CD14-positive monocyte (primary cell): ENCODE data around the gene CTDP1. TPM values are rescaled to one million over a fixed set of nuclear protein-coding genes. Genes with fewer than 3 reads are reported as not detected.

ENCODE experiments used
- DNase-seq, 3 donors: peaks; one replicate each; pipeline ENCODE4 v3.0.0-alpha.2; 2011 to 2022
- H2AFZ ChIP-seq: 2 replicates; pipeline ENCODE4 v1.6.0; 2012; ENCODE audit warnings: mild to moderate bottlenecking, low read depth, low read length, inconsistent platforms; ENCODE audit not compliant: insufficient read depth, poor library complexity, severe bottlenecking
- H3K27ac ChIP-seq, 2 donors: 1 replicate in 1 of 2; 2 replicates in 1 of 2; pipeline ENCODE4 v1.5.1; 2012 to 2013; ENCODE audit warnings: low read length in 2 of 2, control low read depth in 1 of 2, inconsistent platforms in 1 of 2, low read depth in 1 of 2, mild to moderate bottlenecking in 1 of 2
- H3K27me3 ChIP-seq, 2 donors: one replicate each; pipeline versions ENCODE4 v1.6.0 to v1.6.1; 2011 to 2013; ENCODE audit warnings: low read length in 2 of 2; ENCODE audit not compliant: control insufficient read depth in 2 of 2, insufficient read depth in 2 of 2
- H3K36me3 ChIP-seq, 2 donors: replicated peaks in 1 of 2; 1 replicate in 1 of 2; 2 replicates in 1 of 2; pipeline versions ENCODE4 v1.5.1 to v1.6.1; 2012 to 2013; ENCODE audit warnings: low read length in 2 of 2, control low read depth in 1 of 2, inconsistent platforms in 1 of 2, mild to moderate bottlenecking in 1 of 2; ENCODE audit not compliant: insufficient read depth in 2 of 2, control insufficient read depth in 1 of 2
- H3K4me1 ChIP-seq, 2 donors: 1 replicate in 1 of 2; 2 replicates in 1 of 2; pipeline versions ENCODE4 v1.5.1 to v1.6.1; 2012 to 2013; ENCODE audit warnings: low read length in 2 of 2, control low read depth in 1 of 2, inconsistent platforms in 1 of 2, mild to moderate bottlenecking in 1 of 2, moderate library complexity in 1 of 2; ENCODE audit not compliant: insufficient read depth in 2 of 2, control insufficient read depth in 1 of 2
- H3K4me2 ChIP-seq: replicated peaks from 2 replicates; pipeline ENCODE3; 2012; ENCODE audit warnings: low read length, moderate library complexity, mild to moderate bottlenecking; ENCODE audit not compliant: poor library complexity, severe bottlenecking; ENCODE audit errors: extremely low read depth
- H3K4me3 ChIP-seq, 3 experiments: fragments of 200-600 bp in 1 of 3; sonication (generic) in 1 of 3; replicated peaks in 1 of 3; 1 replicate in 2 of 3; 2 replicates in 1 of 3; pipeline ENCODE4 v1.5.1; 2011 to 2013; ENCODE audit warnings: low read length in 3 of 3, mild to moderate bottlenecking in 3 of 3, control low read depth in 2 of 3, low read depth in 2 of 3, inconsistent platforms in 1 of 3, moderate library complexity in 1 of 3
- H3K79me2 ChIP-seq: 2 replicates; pipeline ENCODE4 v1.6.0; 2012; ENCODE audit warnings: mild to moderate bottlenecking, control low read depth, inconsistent platforms, low read length, moderate library complexity; ENCODE audit not compliant: insufficient read depth
- H3K9ac ChIP-seq: 2 replicates; pipeline ENCODE4 v1.6.0; 2017; ENCODE audit warnings: low read length, mild to moderate bottlenecking; ENCODE audit not compliant: insufficient read depth, poor library complexity, severe bottlenecking
- H3K9me3 ChIP-seq, 2 donors: replicated peaks in 1 of 2; 1 replicate in 1 of 2; 2 replicates in 1 of 2; pipeline versions ENCODE4 v1.5.1 to v1.6.1; 2012 to 2013; ENCODE audit warnings: low read length in 2 of 2, control low read depth in 1 of 2; ENCODE audit not compliant: control insufficient read depth in 1 of 2, insufficient read depth in 1 of 2
- H4K20me1 ChIP-seq: 2 replicates; pipeline ENCODE4 v1.6.0; 2012; ENCODE audit warnings: mild to moderate bottlenecking, low read length, control low read depth, moderate library complexity; ENCODE audit not compliant: insufficient read depth
- H3K27ac Mint-ChIP-seq, 7 donors: one replicate each; pipeline ENCODE4 v1.8.0; 2020; ENCODE audit warnings: mild to moderate bottlenecking in 7 of 7, mixed read lengths in 7 of 7, moderate library complexity in 6 of 7, inconsistent platforms in 2 of 7
- H3K27me3 Mint-ChIP-seq, 3 donors: one replicate each; pipeline ENCODE4 v1.8.0; 2021 to 2022; ENCODE audit warnings: low read depth in 3 of 3, mild to moderate bottlenecking in 3 of 3, mixed read lengths in 3 of 3, moderate library complexity in 3 of 3, inconsistent platforms in 1 of 3
- H3K36me3 Mint-ChIP-seq, 2 donors: one replicate each; pipeline ENCODE4 v1.8.0; 2020; ENCODE audit warnings: mixed read lengths in 2 of 2, inconsistent platforms in 1 of 2, mild to moderate bottlenecking in 1 of 2
- H3K4me1 Mint-ChIP-seq: one replicate; pipeline ENCODE4 v1.8.0; 2020; ENCODE audit warnings: mild to moderate bottlenecking, mixed read lengths
- H3K4me3 Mint-ChIP-seq, 2 donors: one replicate each; pipeline ENCODE4 v1.8.0; 2020; ENCODE audit warnings: mild to moderate bottlenecking in 2 of 2, mixed read lengths in 2 of 2, moderate library complexity in 1 of 2
- H3K9me3 Mint-ChIP-seq, 7 donors: one replicate each; pipeline ENCODE4 v1.8.0; 2020 to 2022; ENCODE audit warnings: mixed read lengths in 7 of 7, mild to moderate bottlenecking in 6 of 7, moderate library complexity in 6 of 7, inconsistent platforms in 2 of 7
- CTCF ChIP-seq: fragments of 200-600 bp; IDR thresholded peaks from one replicate; pipeline ENCODE4 v1.8.0; 2022; ENCODE audit warnings: antibody characterized with exemption, mild to moderate bottlenecking
- WGBS: methylation state at CpG from one replicate; pipeline ENCODE4 v1.1.5; 2013; ENCODE audit warnings: missing lambda C conversion rate; ENCODE audit not compliant: insufficient coverage; 5-methylcytosine and 5-hydroxymethylcytosine counted together
- intact Hi-C, 2 donors: fragments of 100-400 bp; cut with micrococcal nuclease; formaldehyde crosslinking; loops; one replicate each; pipeline versions ENCODE4 v1.15.0 to v1.15.1; 2023
- polyA plus RNA-seq, 3 donors: library from polyadenylated mRNA; depleted of rRNA in 1 of 3; unstranded in 2 of 3; stranded (reverse) in 1 of 3; fragments of 300-500 nt in 2 of 3; fragments of >200 nt in 1 of 3; fragmentation: Illumina TruSeq in 2 of 3; gene quantifications; 1 replicate in 2 of 3; 2 replicates in 1 of 3; pipeline ENCODE4 v1.2.3, GENCODE V29; 2012 to 2021

Gene CTDP1
- polyA plus RNA-seq, 3 donors: 9.1 to 13.9 (median 9.1) TPM

- peaks cover 25 to 66% (median 35%) of the 10 kb centered on the region in 7 donors for H3K9me3 Mint-ChIP-seq
- DNase-seq: no peak
- Histone ChIP-seq H3K27ac (no peak overlapping the region), H3K9me3 (peaks cover 54 to 75% of the 10 kb centered on the region in 2 donors), H2AFZ (no peak overlapping the region), H4K20me1 (no peaks in the 10 kb centered on the region), H3K79me2 (peaks cover 17% of the 10 kb centered on the region), H3K4me2 (no peak overlapping the region), H3K36me3 (peaks cover 91 to 99% of the 10 kb centered on the region in 2 donors), H3K4me3 (no peak overlapping the region), H3K27me3 (no peaks in the 10 kb centered on the region), H3K4me1 (no peaks in the 10 kb centered on the region), H3K9ac (no peak overlapping the region)
- 98% methylated on average over 26 of the region's 29 CpGs for WGBS
- no peak for TF ChIP-seq CTCF
- H3K27ac Mint-ChIP-seq: no peak overlapping the region
- H3K4me3 Mint-ChIP-seq: no peak overlapping the region
- H3K36me3 Mint-ChIP-seq: peaks cover 79 to 95% of the 10 kb centered on the region in 2 donors
- no peaks in the 10 kb centered on the region for H3K27me3 Mint-ChIP-seq
- H3K4me1 Mint-ChIP-seq: no peaks in the 10 kb centered on the region
- intact Hi-C loops: no loop called here
Observed at GRCh38 chr18:79717555-79718074, 38.0 kb downstream of the CTDP1 start.

GRCh38 chr18:79718126-79718525, 38.5 kb downstream of the CTDP1 start:
- H3K27me3 ChIP-seq: no peaks in the 10 kb centered on the region
- H3K79me2 ChIP-seq: peaks cover 22% of the 10 kb centered on the region
- H3K9ac ChIP-seq: no peak overlapping the region
- H3K36me3 ChIP-seq: peaks cover 91 to 99% of the 10 kb centered on the region in 2 donors
- no peak overlapping the region for H2AFZ ChIP-seq
- H3K4me1 ChIP-seq: no peaks in the 10 kb centered on the region
- H3K27ac ChIP-seq: no peak overlapping the region
- no peaks in the 10 kb centered on the region for H4K20me1 ChIP-seq
- Mint-ChIP-seq H3K4me1 (no peaks in the 10 kb centered on the region), H3K4me3 (no peak overlapping the region), H3K27ac (peak overlapping the region in 3 of 7 donors; percentile 8 to 55 (median 42)), H3K27me3 (no peaks in the 10 kb centered on the region), H3K9me3 (peaks cover 25 to 68% (median 38%) of the 10 kb centered on the region in 7 donors), H3K36me3 (peaks cover 79 to 95% of the 10 kb centered on the region in 2 donors)
- H3K4me2 ChIP-seq: no peak overlapping the region
- intact Hi-C loops: no loop called here
- no peak for DNase-seq
- H3K4me3 ChIP-seq: no peak overlapping the region
- peaks cover 60 to 75% of the 10 kb centered on the region in 2 donors for H3K9me3 ChIP-seq
- no peak for TF ChIP-seq CTCF
- whole genome bisulfite sequencing: over 99% methylated on average over 15 of the region's 17 CpGs
